ENCODE measurements around the gene CHRNA7.
"Not testable (repeated sequence)": the region's sequence is repeated elsewhere in the genome, so short reads cannot be mapped to it uniquely, and the experiment has no call there.

The CHRNA7 gene

GRCh38 chr15:32196206-32196605 is 165.9 kb downstream of the CHRNA7 start:
- DNase-seq (ENCODE audit: low read depth); H3K4me3 ChIP-seq (ENCODE audit: low read depth, low read length): not testable (repeated sequence)

- not testable (repeated sequence) for DNase-seq (ENCODE audit: low read depth); H3K4me3 ChIP-seq (ENCODE audit: low read depth, low read length)
Observed at GRCh38 chr15:32198938-32199337, 168.6 kb downstream of the CHRNA7 start.

- not testable (repeated sequence) for H3K4me3 ChIP-seq (ENCODE audit: low read depth, low read length); DNase-seq (ENCODE audit: low read depth)
Observed at GRCh38 chr15:32209081-32209480, 178.8 kb downstream of the CHRNA7 start.

GRCh38 chr15:32218666-32219065 is 188.4 kb downstream of the CHRNA7 start:
- TF ChIP-seq CTCF (IDR thresholded peaks at IDR 0.05; ENCODE audit: low read depth, low read length, missing control alignments) = no peak
- no peak for DNase-seq (ENCODE audit: low read depth)
- no peak overlapping the region for H3K4me3 ChIP-seq (ENCODE audit: low read depth, low read length)

Measured in GM12864 (cell line).